NCI-H1436 (cell line): ENCODE data around the gene GPC6.

Source experiments
- DNase-seq: peaks from one replicate; lab custom pipeline; 2025; lab: John Stamatoyannopoulos, UW

GPC6 gene

DNA sequence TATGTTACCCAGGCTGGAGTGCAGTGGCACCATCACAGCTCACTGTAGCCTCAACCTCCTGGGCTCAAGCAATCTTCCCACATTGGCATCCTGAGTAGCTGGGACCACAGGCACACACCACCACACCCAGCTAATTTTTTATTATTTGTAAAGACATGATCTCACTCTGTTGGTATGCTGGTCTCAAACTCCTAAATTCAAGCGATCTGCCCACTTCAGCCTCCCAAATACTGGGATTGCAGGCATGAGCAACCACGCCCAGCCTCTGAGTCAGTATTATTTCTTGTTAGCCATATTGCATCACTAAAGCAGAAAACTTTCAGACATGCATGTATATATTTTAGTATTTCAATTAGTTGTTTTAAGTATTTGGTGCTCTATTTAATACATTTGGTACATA is 376.4 kb downstream of the GPC6 start:
- no peak for DNase-seq

DNA sequence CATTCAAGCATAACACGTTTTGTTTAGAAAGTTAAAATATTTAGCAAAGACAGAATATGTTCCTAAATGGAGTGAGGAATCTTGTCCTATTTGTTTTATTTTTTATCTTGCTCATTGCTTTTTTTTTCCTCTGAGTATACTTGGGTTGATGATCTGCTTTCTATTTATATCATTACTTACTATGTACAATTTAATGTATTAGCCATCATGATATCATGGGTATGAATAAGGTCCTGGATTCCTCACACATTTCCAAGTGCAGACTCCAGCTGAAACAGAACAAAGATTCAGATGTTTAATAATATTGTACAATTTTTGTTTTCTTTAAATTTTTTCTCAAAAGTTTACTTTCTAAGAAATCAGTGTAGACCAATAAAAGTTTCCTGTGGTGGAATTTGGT is 388.2 kb downstream of the GPC6 start:
- DNase-seq: no peak

DNA sequence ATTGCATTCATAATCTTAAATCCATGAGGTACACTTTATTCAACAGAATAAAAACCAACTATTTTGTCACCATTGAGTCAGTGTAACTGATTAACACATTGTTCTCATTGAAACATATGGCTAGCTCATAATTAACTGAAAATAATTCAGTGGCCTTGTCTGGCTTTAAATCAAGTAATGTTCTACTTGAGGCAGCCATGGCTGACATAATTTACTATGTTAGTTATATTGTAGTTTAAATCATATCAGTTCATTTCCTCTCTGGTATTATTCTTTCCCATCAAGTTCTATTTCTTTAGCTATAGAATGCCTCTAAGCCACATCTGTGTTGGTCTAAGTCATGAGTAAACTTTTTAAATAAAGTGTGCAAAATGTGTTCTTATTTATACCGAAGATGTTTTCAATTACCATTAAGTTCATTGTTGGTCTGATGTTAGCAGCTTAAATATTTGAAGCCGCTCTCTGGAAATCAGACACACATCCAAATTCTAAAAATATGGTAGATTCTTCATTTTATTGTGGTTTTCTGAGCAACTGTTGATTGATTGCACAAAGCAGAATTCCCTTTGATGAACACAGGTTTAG is 393.7 kb downstream of the GPC6 start:
- no peak for DNase-seq

DNA sequence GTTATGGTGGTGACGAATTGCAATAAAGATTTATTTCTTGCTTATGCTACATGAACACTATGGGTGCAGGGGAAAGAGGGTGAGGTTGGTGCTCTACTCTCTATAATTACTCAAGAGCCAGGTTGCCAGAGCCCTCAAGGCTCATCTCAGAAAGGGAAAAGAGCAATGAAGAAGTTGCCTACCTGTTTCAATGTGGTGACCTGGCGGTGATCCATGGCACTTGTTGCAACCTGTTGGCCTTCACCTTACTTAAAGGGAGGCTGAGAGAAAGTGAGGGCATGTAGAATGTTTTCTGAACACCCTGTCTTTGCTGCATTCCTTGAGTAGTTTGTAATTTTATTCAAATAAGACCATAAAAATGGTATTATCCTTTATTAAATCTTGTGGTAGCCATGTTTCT is 394.4 kb downstream of the GPC6 start:
- no peak for DNase-seq

DNA sequence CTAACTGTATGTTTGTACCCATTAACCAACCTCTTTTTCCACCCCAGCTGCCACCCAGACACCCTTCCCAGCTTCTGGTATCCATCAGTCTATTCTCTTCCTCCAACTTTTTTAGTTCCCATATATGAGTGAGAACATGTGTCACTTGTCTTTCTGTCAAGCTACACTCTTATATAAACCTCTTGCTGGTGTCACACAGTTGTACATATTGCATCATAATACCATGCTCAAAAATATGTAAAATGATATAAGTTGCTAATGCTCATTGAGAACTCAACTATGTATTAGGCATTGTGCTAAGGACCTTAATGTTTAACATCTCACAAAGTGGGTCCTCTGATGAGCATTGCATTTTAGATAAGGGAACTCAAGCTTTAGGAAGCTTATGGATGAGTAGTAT is 395.4 kb downstream of the GPC6 start:
- DNase-seq: no peak

DNA sequence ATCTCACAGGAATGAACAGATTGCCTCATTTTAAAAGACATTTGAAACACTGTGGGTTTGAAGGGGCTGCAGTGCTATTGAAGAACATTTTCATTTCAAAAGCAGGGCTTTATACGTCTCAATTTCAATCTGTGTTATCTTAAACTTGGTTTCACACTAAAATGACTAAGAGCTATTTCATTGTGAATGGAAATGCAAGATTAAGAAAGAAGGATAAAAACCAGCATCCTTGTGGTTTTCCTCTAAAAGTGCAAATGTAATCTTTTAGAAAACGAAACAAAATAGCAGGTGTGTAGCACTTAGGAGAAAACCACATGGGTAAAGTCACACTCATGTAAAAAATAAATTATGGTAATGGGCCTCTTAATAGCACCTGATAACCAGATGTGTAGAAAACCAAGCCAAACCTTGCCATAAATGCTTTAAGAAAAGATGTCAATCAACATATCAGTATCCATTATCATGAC is 397.7 kb downstream of the GPC6 start:
- no peak for DNase-seq

DNA sequence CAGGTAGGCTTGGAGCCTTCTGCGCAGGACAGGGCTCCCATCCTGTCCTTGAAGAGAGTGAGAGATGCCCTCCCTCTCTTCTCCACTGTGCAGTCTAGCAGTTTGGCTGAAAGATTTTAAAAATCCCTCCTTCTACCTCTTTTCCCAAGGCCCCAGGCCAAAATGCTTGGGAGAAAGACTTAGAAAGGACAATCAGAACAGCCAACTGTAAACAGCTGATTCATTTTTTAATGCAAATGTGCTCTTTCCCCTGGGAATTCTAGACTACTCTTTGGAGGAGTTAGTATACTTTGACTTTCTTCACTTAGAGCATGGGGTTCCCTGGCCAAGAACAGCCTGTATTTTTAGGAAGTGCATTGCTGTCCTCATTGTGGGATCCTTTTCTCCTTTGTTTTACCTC is 398.9 kb downstream of the GPC6 start:
- DNase-seq: no peak

DNA sequence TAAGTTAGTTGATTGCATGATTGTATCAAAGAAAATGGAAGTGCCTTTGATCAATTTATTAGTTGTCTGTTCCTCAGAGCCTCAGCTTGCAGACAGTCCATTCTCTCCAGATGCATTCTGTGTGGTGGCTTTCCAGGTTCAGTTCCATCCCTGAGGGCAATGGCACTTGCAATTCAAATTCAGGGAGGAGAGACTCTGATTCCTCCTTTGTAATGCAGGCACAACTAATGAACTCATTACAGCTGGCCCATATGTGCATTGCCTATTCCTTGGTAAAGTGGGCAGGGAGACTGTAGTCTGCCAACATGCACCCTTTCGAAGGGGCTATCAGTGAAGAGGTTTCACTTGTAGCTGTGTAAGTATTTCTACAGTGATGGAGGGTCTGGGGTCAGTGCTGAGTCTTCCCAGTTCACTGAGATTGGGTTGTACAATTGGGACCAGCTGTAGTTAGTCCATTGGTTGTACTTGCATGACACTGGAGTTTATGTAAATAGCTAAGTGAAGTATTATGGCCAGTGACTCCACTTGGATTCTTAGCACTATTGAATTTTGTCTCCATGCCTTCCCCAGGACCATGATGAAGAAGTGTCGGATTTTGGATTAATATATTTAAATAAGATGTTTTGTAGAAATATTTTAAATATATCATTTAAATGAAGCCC is 401.7 kb downstream of the GPC6 start:
- DNase-seq: no peak

DNA sequence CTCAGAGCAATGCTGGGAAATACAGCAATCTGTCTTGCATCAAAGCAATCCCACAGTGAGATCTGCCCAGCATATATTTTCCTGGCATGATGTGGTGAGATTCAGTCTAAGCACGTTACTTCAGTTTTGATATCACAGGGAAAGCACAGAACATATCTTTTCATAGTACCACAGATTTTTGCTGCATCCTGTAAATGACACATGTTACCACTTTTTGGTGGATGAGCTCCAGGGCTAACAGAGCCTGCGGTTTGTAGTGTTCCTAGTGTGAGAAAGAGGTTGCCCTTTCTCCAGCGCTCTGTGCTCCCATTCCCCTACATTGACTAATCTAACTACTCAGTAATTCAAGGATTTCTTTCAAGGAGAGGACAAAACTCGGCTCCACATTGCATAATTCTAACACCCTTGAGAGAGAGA is 409.0 kb downstream of the GPC6 start:
- DNase-seq: no peak

DNA sequence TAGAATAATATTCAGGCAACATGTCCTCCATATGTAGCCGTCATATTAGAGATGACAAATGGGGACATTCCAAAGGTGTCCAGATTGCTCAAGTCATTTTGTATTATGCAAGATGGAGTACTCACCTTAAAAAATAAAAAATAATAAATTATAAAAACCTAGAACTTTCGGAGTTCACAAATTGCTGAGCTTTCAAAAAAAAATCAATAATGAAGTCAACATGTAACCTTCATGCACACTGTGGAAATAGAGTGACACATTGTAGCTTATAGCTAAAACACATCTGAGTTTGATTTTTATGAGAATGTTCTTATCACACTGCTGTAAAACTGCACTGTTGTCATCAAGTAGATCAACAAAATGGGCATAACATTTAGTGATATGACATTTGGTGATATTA is 411.2 kb downstream of the GPC6 start:
- DNase-seq: no peak

DNA sequence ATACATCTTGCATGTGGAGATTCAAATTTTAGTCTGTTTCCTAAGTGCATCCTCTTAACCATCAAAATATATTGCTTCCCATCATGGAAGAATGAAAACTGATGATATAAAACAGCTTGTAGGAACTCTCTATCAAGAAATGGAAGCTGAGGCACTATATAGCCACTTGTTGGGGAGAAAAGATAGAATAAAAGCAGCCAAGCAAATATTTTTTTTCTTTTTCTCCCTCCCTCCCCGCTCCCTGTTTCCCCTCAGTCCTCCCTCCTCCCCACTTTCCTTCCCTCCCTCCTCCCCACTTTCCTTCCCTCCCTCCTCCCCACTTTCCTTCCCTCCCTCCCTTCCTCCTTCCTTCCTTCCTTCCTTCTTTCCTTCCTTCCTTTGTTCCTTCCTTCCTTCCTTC is 413.8 kb downstream of the GPC6 start:
- no peak for DNase-seq

DNA sequence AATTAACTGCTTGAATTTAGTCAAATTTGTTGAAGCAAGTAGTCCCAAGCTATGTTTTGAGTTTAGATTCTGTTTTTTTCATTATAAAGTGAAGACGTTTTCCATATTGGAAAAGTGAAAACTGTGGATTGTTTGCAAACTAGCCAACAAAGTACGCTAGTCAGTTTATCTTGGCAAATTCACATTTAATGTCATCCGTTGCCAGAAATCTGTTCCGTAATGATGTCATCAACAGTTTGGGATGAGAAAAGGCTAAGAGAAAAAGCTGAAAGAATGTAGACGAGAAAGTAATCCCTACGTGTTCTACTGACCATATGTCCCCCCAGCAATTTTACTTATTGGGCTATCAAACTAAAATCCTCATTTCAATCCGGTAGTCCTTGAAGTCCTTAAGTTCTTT is 419.6 kb downstream of the GPC6 start:
- DNase-seq: no peak

DNA sequence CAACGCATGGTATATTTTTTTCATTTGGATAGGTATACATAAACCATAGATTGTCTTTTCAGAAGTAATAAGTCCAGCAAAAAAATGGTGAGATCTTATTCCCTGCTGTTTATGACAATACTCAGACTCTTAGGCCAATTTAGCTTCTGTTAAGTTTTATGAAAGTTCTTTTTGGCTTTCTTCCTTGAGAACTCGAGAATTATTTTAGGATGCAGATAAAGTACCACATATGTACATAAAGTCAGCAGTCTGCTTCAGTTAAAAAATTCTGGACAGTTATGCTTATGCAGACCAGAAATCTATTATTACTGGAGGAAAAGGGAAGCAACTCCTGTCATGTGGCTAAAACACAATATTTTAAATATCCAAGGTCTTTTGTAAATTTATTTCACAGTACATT is 422.9 kb downstream of the GPC6 start:
- DNase-seq: no peak

DNA sequence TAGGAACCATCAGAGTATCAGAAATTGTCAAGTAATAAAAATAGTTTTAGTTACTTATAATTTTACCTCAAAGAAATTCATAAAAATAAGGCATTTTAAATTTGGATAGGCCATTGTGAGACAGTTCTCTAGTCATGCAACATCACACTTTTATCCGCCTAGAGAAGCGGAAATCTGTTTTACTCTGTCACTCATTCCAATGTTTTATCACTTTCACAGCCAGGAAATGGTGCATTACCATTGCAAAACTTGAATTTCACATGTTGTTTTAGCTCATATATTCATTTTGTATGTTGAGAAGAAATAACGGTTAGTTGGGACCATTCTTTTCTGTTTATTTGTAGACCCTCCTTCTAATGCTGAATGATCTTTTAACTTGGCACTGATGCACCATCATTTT is 427.2 kb downstream of the GPC6 start:
- DNase-seq: no peak

DNA sequence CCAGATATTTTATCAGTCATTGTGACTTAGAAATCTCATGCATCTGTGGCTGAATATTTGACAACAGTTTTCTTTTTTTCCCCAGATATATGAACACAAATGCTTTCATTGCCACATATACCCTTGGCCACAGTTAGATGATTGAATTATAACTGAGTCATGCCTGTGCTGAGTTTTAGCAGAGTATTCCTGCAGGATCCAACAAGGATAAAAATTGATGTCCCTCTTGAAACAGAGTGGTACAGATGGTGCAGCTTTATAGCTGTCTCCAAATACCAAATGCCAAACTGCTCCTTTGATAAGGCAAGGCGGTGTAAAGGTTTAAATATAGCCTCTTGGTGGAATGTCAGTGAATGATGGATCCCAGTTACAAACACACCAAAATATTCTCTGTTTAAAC is 428.5 kb downstream of the GPC6 start:
- DNase-seq: no peak

DNA sequence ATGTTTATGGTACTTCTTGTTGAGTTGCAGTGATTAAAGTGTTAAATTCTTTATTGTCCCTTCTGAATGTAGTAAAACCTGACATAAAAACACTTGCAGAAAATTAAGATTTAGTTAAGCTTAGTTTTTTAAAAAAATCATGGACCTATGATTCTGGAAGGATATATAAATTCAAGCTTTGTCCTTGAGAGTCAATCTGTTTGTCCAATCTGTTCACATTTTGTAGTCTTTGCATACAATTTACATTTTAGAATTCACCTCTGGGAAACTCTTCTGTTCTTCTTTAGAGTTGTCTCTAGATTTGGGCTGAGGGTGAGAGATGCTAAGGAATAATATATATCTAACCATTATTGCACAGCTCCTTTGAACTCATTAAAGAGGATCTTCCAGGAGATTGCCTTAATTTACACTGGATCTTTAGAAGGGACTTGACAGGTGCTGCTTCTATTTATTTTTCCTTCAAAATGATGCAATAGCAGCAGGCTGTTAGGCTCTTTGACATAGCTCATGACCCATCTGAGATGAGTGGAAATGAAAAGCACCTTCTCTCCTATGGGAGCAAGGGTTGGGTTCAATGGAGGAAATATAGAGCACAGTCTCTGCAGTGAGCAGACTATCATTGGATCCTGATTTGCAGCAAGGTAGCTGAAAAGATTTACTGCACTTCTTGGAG is 433.9 kb downstream of the GPC6 start:
- no peak for DNase-seq

DNA sequence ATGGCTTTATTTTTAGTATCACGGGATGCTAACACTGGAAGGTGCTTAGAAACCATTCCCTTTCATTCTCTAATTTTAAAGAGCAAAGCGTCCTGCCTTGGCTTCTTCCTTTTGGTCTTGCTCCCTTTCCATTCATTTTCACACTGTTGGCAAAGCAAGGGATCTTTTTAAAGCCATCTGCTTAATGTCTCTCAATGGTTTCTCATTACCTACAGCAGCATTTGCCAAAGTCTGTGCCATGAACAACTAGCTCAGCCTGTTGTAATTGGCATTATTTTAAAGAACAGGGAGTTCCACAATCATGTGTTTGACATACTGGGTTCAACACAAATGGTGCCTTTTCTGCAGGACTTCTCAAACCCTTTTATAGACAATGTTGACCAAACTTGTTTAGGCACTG is 444.3 kb downstream of the GPC6 start:
- no peak for DNase-seq

DNA sequence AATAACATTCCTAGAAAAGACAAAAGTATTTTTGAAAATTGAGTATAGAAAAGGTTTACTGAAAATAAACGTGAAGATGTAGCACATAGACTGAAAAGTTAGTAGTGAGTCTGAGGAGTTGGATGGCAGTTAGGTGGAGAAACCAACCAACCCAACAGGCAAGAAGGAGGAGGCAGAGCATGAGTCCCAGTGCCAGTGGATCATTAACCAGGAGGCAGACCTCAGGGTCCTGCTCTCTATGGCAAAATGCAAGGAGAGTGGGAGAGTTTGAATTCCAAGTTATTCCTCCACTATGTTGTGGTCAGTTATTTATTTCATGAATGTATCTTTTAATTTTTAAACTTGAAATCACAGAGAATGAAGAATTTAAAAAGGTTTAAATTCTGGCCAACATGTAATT is 446.4 kb downstream of the GPC6 start:
- no peak for DNase-seq

DNA sequence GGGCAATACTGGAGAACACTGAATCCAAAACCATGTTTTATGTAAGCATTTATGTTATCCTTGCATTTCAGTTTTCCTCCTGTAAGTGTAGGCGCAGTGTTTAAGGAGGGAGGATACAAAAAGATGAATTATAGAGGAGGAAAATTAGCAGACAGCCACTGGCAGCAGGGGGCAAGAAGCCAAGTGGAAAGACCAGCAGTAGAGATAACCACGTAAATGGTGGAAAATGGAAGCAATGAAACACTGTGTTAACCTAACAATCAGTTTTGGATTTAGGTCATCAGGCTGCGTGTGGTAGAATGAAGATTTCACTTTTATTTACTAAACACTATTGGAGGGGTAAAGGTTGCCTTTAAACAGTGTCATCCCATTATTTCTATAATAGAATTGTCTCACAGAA is 447.3 kb downstream of the GPC6 start:
- no peak for DNase-seq

DNA sequence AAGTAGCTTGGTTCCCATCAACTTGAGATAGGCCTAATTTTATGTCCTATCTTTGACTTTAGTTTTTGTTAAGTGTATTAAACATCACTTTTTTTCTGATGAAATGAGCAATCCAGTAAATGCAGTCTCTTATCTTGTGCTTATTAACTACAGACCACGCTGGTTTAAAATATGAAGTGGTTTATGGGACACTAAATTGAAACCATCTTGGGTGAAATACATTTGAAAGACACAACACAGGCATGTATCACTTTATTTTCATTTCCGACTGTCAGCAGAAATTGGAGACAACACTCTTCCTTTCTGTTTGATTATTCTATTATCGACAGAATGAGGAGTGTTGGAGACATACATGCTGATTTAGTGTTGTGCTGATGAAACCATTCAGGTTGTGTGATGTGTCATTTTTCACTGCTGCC is 447.7 kb downstream of the GPC6 start:
- DNase-seq: no peak

DNA sequence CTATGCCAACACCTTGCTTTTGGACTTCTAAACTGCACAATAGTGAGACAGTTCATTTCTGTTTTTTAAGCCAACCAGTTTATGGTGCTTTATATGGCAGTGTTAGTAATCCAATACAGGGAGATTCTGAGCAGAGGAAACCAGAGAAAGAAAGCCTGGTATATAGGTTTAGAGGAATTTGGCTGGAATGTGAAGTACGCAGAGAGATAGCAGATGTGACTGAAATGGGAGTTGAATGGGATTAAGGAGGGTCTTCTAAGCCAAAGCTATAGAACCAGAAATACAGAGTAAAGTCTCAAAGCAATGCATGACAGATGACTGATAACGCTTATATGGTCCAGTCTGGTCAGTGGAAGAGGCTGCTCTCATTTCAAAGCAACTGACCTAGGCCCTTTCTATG is 453.7 kb downstream of the GPC6 start:
- DNase-seq: no peak

DNA sequence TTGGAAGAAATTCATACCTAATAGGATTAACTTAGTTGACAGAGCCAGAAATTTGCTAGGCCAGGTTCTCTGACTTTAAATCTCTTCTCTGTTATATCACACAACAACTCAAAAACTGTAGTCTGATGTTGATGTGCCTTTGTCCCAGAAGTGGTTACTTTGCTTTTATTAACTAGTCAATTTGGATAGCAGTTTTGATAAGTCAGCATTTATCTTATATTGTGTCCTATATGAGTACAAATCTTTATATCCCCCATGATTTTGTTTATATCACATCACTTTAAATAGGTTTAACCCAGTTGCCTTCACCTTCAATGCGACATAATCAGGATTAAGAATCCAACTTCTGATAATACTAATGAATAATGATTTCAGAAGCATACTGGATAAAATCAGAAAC is 459.3 kb downstream of the GPC6 start:
- DNase-seq: no peak

DNA sequence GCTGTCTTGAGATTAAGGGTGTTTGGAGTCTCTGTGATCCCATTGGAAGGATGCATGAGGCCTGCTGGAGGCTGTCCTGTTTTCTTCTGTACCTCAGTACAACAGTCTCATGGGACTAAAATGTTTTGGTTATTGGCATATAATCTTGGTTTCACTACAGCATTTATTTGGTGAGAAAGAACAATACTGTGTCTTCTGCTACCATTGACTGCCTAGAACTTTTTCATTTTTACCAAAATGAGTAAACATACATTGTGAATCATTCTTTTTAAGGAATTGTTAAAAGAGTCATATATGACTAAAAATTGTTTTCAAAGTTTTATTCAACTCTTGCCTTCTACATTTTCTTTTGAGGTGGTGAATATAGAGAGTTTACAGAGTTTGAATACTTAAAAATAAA is 459.8 kb downstream of the GPC6 start:
- no peak for DNase-seq

DNA sequence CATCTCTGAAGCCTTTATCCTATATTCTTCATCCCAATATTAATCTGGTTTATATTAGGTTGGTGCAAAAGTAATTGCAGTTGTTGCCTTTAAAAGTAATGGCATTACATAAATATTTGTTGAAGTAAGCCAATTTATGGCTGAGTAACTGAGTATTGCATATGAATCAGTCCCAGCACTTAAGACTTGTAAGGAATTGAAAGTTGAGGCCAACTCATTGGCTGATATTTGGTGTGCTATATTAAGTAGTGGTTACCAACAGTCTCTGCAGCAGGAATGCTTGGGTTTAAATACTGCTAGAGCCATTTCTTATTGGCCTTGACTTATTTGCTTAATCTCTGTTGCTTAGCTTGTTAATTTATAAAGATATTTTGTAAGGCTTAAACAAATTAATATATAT is 460.7 kb downstream of the GPC6 start:
- no peak for DNase-seq
